T-helper 9 cell (primary cell): Measurements from ENCODE around the gene SMPD3.

Experiments
- DNase-seq: peaks from one replicate; pipeline ENCODE4 v3.0.0-alpha.2; 2020

Gene SMPD3

GRCh38 chr16:68470461-68471150, 22.3 kb upstream of the SMPD3 start:
- DNase-seq = no peak

- no peak for DNase-seq
Measured at GRCh38 chr16:68469796-68470460, 21.6 kb upstream of the SMPD3 start.

- DNase-seq = no peak
Measured at GRCh38 chr16:68468842-68469241, 20.5 kb upstream of the SMPD3 start.

GRCh38 chr16:68466174-68466573, 17.9 kb upstream of the SMPD3 start:
- DNase-seq = no peak

- no peak for DNase-seq
Measured at GRCh38 chr16:68463904-68464303, 15.6 kb upstream of the SMPD3 start.

GRCh38 chr16:68460067-68460466, 11.8 kb upstream of the SMPD3 start:
- no peak for DNase-seq

- no peak for DNase-seq
Measured at GRCh38 chr16:68459457-68459856, 11.1 kb upstream of the SMPD3 start.

- DNase-seq = no peak
Measured at GRCh38 chr16:68458551-68458950, 10.2 kb upstream of the SMPD3 start.

GRCh38 chr16:68458101-68458500, 9.8 kb upstream of the SMPD3 start:
- DNase-seq = no peak

GRCh38 chr16:68455631-68456030, 7.3 kb upstream of the SMPD3 start:
- no peak for DNase-seq

- no peak for DNase-seq
Measured at GRCh38 chr16:68454920-68455435, 6.7 kb upstream of the SMPD3 start.

- DNase-seq = no peak
Measured at GRCh38 chr16:68453816-68454215, 5.5 kb upstream of the SMPD3 start.

- DNase-seq = no peak
Measured at GRCh38 chr16:68452176-68452575, 3.9 kb upstream of the SMPD3 start.

- no peak for DNase-seq
Measured at GRCh38 chr16:68451676-68452075, 3.4 kb upstream of the SMPD3 start.

GRCh38 chr16:68450741-68451255, 2.5 kb upstream of the SMPD3 start:
- DNase-seq = no peak

- no peak for DNase-seq
Measured at GRCh38 chr16:68447653-68448359, 502 bp downstream of the SMPD3 start.

- DNase-seq = no peak
Measured at GRCh38 chr16:68446681-68447652, 1.3 kb downstream of the SMPD3 start.

GRCh38 chr16:68445458-68445857, 2.9 kb downstream of the SMPD3 start:
- no peak for DNase-seq

GRCh38 chr16:68444056-68444657, 4.2 kb downstream of the SMPD3 start:
- no peak for DNase-seq

- DNase-seq = no peak
Measured at GRCh38 chr16:68436581-68436980, 11.7 kb downstream of the SMPD3 start.

GRCh38 chr16:68434624-68435210, 13.6 kb downstream of the SMPD3 start:
- DNase-seq = no peak
